ENCODE data around the gene SFTPB. TPM values are rescaled to one million over a fixed set of nuclear protein-coding genes. Genes with fewer than 3 reads are reported as not detected.
"Not testable (repeated sequence)": the region's sequence is repeated elsewhere in the genome, so short reads cannot be mapped to it uniquely, and the experiment has no call there.

The SFTPB gene
- total RNA-seq, 2 experiments from 2014 or later, result not detected

GRCh38 chr2:85716346-85716914 lies 48.4 kb upstream of the SFTPB start:
- ChIA-PET POLR2A (no interaction called here), CTCF (ENCODE audit: unreplicated experiment) (no interaction called here)
- no peaks in the 10 kb centered on the region for H4K20me1 ChIP-seq (ENCODE audit: insufficient read depth, low read length)
- no peaks in the 10 kb centered on the region for H3K79me2 ChIP-seq (ENCODE audit: insufficient read depth, low read depth, low read length)
- BruUV-seq (replicated peaks), result no TSS peak
- no peak overlapping the region for H3K4me2 ChIP-seq (ENCODE audit: low read length)
- no peaks in the 10 kb centered on the region for H3K9me3 ChIP-seq (ENCODE audit: low read length)
- no peak overlapping the region for H3K4me3 ChIP-seq (ENCODE audit: low read depth, low read length, poor library complexity, severe bottlenecking)
- no peak overlapping the region for H2AFZ ChIP-seq (ENCODE audit: low read length)
- no peak overlapping the region for H3K27ac ChIP-seq (ENCODE audit: low read depth, low read length, poor library complexity, severe bottlenecking)
- TF ChIP-seq EZH2phosphoT487 (IDR thresholded peaks at IDR 0.05; ENCODE audit: borderline replicate concordance, low read depth, low read length), result no peak
- TF ChIP-seq CTCF (conservative IDR thresholded peaks at IDR 0.05; ENCODE audit: low read length), result no peak
- no peaks in the 10 kb centered on the region for H3K36me3 ChIP-seq (ENCODE audit: insufficient read depth, low read length)
- H3K4me1 ChIP-seq (ENCODE audit: insufficient read depth, low read length, poor library complexity, severe bottlenecking), result no peaks in the 10 kb centered on the region
- intact Hi-C loops (cut with micrococcal nuclease; ENCODE audit: unreplicated experiment), result no loop called here
- H3K9me2 ChIP-seq (ENCODE audit: insufficient read depth, low read length), result no peaks in the 10 kb centered on the region
- no peak for DNase-seq (ENCODE audit: low spot score)

GRCh38 chr2:85714841-85715240 lies 46.8 kb upstream of the SFTPB start:
- Histone ChIP-seq H3K4me3 (ENCODE audit: low read depth, low read length, poor library complexity, severe bottlenecking) (no peak overlapping the region), H3K27ac (ENCODE audit: low read depth, low read length, poor library complexity, severe bottlenecking) (no peak overlapping the region), H3K79me2 (ENCODE audit: insufficient read depth, low read depth, low read length) (no peaks in the 10 kb centered on the region), H3K36me3 (ENCODE audit: insufficient read depth, low read length) (no peaks in the 10 kb centered on the region), H3K4me2 (ENCODE audit: low read length) (no peak overlapping the region), H4K20me1 (ENCODE audit: insufficient read depth, low read length) (no peaks in the 10 kb centered on the region), H3K9me2 (ENCODE audit: insufficient read depth, low read length) (no peaks in the 10 kb centered on the region), H2AFZ (ENCODE audit: low read length) (no peak overlapping the region), H3K9me3 (ENCODE audit: low read length) (no peaks in the 10 kb centered on the region), H3K4me1 (ENCODE audit: insufficient read depth, low read length, poor library complexity, severe bottlenecking) (no peaks in the 10 kb centered on the region)
- CTCF ChIA-PET (ENCODE audit: unreplicated experiment), result no interaction called here
- no peak for DNase-seq (ENCODE audit: low spot score)
- intact Hi-C loops (cut with micrococcal nuclease; ENCODE audit: unreplicated experiment), result no loop called here
- BruUV-seq (replicated peaks), result no TSS peak
- TF ChIP-seq EZH2phosphoT487 (IDR thresholded peaks at IDR 0.05; ENCODE audit: borderline replicate concordance, low read depth, low read length) (no peak), CTCF (conservative IDR thresholded peaks at IDR 0.05; ENCODE audit: low read length) (no peak)
- POLR2A ChIA-PET, result no interaction called here

- not testable (repeated sequence) for DNase-seq (ENCODE audit: low spot score)
Measured at GRCh38 chr2:85714421-85714820, 46.4 kb upstream of the SFTPB start.

More at GRCh38 chr2:85714421-85714820, 46.4 kb upstream of the SFTPB start:
- H3K9me2 ChIP-seq (ENCODE audit: insufficient read depth, low read length); H3K79me2 ChIP-seq (ENCODE audit: insufficient read depth, low read depth, low read length); H3K4me3 ChIP-seq (ENCODE audit: low read depth, low read length, poor library complexity, severe bottlenecking); intact Hi-C loops (cut with micrococcal nuclease; ENCODE audit: unreplicated experiment); H3K4me2 ChIP-seq (ENCODE audit: low read length); H4K20me1 ChIP-seq (ENCODE audit: insufficient read depth, low read length); H3K9me3 ChIP-seq (ENCODE audit: low read length); BruUV-seq (replicated peaks); H2AFZ ChIP-seq (ENCODE audit: low read length); H3K36me3 ChIP-seq (ENCODE audit: insufficient read depth, low read length); H3K27ac ChIP-seq (ENCODE audit: low read depth, low read length, poor library complexity, severe bottlenecking); H3K4me1 ChIP-seq (ENCODE audit: insufficient read depth, low read length, poor library complexity, severe bottlenecking): not testable (repeated sequence)
- CTCF ChIA-PET (ENCODE audit: unreplicated experiment), result interaction anchor here (1.0 kb wide), 1 partner anchor 35 kb away, joined by 3 read pairs; no protein-coding TSS in a partner anchor
- POLR2A ChIA-PET, result interaction anchor here (0.6 kb wide), 1 partner anchor 154 kb away, joined by 4 read pairs; no protein-coding TSS in a partner anchor
